ENCODE results near the gene CACNA1G.

Gene CACNA1G

DNA sequence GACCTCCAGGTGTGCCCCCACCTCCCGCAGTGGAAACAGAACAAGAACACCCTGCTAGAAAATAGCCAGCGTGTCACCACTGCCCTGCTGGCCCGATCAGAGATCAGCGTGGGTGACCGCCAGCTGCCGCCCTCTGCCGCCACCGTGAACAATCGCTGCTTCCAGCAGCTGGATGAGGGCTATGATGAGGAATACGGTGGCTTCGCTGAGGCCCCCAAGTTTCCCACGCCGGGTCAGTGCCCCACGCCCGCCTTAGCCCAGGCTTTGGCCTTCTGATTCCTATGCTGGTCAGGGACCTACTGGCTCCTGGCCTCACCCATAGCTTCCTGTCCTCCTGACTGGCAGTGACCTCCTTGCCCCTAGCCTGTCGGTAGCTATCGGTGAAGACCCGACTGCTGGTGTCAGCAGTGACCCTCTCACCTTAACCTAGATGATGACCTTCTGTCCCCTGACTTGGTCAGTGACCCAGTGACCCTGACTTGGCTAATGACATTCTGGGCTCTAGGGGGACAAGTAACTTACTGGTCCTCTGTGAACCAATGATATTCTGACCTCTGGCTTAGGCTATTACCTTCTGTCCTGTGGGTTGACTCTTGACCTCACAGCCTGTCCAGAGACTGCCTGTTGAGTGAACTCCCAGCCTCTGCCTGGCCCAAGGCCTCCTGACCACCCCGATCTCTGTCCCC, 11.1 kb upstream of the CACNA1G start:
- no peak for DNase-seq

DNA sequence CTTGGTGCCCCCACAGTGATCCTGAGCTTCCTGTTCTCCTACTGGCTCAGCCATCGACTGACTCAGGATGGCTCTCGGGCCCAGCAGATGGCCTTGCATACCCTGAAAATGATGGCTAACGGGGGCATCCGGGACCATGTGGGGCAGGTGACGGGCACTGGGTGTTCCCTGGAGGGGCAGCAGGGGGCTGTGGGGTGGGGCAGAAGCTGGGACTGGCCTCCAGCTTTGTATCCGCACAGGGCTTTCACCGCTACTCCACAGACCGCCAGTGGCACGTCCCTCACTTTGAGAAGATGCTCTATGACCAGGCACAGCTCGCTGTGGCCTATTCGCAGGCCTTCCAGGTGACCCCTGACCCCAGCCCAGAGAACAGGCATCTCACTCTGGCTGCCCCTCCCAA, 10.5 kb upstream of the CACNA1G start:
- DNase-seq: no peak

DNA sequence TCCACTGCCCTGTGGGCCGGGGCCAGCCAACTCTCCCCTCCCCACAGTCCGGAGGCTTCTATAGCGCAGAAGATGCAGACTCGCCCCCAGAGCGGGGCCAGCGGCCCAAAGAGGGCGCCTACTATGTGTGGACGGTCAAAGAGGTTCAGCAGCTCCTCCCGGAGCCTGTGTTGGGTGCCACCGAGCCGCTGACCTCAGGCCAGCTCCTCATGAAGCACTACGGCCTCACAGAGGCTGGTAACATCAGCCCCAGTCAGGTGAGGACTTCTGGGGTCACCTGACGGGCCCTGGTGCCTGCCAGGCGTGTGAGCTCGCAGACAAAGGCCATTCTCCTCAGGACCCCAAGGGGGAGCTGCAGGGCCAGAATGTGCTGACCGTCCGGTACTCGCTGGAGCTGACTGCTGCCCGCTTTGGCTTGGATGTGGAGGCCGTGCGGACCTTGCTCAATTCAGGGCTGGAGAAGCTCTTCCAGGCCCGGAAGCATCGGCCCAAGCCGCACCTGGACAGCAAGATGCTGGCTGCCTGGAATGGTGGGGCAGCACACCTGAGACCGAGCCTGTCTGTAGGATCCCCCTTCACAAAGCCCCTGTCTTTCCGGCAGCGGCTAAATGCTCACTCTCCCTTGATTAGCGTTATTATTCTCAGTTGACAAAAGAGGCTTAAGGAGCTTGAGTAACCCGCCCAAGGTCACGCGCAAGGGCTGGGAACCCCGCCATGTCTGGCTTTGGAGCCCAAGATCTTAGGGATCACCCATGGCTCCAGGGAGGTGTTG, 9.7 kb upstream of the CACNA1G start:
- peak; percentile 78 to 84 (median 78) for DNase-seq

DNA sequence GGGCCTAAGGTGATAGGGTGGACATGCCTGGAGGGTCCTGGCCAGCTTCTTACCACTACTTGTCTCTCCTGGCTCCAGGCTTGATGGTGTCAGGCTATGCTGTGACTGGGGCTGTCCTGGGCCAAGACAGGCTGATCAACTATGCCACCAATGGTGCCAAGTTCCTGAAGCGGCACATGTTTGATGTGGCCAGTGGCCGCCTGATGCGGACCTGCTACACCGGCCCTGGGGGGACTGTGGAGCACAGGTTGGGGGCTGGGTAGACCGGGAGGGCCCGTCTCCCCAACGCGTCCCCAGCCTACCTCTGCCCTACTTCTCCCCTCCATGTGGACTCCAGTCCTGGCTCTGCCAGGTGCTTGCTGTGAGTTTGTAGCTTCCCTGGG, 9.1 kb upstream of the CACNA1G start:
- no peak for DNase-seq

DNA sequence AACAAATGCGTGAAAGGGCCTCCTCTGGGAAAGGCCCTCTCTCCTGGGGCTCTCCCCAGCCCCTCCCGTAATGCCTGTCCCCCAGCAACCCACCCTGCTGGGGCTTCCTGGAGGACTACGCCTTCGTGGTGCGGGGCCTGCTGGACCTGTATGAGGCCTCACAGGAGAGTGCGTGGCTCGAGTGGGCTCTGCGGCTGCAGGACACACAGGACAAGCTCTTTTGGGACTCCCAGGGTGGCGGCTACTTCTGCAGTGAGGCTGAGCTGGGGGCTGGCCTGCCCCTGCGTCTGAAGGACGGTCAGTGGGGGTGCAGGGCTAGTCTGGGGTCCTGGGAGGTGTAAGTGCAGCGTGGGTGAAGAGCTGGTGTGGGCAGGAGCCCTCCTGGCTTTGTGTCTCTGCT, 8.6 kb upstream of the CACNA1G start:
- no peak for DNase-seq

DNA sequence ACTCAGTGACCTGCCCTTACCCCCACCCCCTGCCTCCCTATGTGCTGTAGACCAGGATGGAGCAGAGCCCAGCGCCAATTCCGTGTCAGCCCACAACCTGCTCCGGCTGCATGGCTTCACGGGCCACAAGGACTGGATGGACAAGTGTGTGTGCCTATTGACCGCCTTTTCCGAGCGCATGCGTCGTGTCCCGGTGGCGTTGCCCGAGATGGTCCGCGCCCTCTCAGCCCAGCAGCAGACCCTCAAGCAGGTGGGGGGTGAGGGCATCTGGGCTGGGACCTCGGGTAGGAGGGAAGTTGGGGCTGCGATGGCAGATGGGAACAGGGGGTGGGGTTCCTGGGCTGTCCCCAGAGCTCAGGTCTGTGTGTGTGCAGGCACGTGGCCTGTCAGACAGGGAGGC, 6.3 kb upstream of the CACNA1G start:
- no peak for DNase-seq

DNA sequence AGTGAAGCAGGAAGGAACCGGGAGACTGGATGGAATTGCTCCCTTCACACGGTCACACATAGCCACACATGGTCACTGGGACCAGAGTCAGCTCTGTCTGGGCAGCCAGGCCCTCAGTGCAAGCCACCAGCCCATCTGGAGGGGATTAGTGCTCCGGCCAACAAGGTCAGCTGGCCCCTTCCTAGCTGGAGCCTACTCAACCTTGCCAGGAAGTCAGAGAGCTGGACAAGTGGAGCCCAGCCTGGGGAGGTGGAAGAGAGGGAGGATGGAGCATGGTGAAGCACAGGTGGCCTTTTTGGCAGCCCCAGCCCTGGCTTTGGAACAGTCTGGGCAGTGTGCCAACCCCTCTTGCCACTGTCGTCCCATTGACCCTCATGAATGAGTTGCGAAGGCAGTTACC, 3.7 kb upstream of the CACNA1G start:
- DNase-seq: no peak

DNA sequence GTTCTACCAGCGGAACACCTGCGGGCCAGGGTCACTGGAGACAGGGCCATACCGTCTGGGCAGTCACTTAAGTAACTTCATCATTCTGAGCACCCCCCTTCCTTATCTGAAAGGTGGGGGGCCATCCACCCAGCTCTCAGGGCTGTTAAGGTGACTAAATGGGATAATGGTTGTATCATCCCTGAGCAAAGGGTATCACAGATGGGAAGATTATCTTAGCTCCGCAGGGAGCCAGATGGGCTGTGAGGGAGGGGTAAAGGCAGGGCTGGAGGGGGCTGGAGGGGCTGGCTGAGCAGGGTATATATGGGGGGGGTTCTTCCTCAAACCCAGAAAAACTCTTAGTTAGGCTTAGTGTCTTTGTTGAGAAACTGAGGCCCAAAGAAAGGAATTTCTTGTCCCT, 2.9 kb upstream of the CACNA1G start:
- no peak for DNase-seq

DNA sequence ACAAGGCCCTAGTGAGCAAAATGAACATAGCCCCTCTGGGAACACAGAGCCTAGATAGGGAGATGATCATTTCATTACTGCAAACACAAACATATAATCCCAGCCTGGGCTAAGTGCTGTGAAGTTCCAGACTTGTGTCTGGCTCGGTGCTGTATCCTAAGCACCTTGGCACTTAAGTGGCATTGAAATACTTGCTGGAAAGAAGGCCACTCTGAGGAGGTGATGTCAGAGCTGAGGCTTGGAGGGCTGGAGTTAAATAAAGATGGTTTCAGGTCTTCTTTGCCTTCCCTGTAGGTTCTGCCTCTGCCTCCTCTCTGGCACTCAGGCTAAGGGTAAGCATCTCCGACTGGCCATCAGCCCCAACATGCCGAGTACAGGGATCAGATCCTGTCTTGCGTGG, 2.4 kb upstream of the CACNA1G start:
- no peak for DNase-seq

DNA sequence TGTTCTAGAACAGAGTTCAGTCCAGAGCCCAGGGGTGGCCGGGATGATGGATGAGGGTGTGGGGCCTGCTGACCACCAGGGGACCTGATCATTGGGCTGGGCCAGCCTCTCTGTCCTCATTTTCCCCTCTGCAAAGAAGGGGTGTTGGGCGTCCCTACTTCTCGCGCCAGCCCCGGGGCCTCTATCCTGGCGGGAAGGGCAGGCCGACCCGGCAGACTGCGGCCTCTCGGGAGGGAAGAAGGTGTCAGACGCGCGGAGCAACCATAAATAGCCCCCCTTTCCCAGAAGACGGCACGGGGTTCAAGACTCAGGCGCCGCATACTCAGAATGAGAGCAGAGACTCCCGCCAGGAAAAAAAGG, 2.0 kb upstream of the CACNA1G start:
- no peak for DNase-seq

DNA sequence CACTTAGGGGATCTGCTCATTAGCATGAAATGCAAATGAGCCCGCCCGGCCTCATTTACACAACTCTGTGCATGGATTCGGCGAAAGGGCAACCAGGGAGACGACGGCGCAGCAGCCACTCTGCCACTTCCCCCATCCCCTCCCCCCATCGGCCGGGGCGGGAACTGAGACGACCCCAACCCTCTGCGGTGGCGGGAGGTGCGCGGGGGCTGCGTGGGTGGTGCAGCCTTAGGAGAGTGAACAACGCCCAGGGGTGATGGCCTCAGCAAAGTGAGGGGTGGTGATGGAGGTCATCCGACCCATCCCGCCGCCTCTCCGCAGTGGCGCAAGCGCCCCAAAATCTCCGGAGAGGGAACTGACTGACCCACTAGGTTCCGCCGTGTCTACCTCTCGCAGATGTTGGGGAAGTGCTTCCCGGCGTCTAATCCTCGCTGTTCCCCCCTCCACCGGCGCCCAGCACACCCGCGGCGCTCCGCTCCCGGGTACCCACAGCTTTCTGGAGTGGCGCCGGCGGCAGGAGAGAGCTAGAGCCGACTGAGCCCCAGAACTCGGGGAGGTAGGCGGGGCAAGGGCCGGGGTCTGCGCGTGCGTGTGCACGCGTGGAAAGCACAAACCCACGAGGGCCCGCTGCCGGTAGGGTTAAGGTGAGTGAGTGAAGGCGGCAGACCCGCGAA, 1.4 kb upstream of the CACNA1G start:
- DNase-seq: peak; percentile 64 to 80 (median 78)

DNA sequence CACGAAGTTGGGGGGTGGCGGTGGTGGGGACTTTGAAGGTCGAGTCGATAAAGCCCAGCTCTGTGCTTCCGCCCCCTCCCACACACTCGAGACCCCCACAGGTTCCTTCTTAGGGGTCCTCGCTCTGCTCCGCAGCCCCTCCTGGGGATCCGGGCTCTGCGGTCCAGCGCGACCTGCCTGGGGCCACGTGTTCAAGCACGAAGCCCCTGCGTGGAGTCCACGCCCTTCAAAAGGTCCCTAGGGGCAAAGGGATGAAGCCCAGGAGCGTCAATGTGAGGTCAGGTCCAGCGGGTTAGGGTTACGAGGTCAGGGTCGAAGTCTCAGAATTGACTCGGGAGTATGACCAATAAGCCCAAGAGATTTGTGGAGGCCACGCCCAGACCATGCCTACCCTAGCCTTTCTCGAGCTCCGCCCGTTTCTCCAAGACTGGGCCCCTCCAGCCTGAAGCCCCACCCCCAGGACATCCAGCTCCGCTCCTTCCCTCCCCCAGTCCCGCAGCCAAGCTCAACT, 786 bp upstream of the CACNA1G start:
- DNase-seq: peak; percentile 71 to 77 (median 72)

DNA sequence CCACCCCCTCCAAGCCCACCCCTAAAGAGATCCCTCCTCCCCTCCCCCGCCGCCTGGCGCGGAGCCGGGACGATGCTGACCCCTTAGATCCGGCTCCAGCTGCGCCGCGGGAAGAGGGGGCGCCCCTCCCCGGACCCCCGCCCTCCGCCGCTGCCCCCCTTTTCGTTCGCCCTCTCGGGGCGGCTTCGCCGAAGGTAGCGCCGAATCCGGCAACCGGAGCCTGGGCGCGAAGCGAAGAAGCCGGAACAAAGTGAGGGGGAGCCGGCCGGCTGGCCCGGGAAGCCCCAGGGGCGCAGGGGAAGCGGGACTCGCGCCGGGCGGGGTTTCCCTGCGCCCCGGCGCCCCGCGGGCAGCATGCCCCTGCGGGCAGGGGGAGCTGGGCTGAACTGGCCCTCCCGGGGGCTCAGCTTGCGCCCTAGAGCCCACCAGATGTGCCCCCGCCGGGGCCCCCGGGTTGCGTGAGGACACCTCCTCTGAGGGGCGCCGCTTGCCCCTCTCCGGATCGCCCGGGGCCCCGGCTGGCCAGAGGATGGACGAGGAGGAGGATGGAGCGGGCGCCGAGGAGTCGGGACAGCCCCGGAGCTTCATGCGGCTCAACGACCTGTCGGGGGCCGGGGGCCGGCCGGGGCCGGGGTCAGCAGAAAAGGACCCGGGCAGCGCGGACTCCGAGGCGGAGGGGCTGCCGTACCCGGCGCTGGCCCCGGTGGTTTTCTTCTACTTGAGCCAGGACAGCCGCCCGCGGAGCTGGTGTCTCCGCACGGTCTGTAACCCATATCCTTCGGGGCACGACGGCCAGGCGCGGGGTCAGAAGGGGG, 623 bp downstream of the CACNA1G start:
- peak; percentile 49 to 75 (median 50) for DNase-seq

DNA sequence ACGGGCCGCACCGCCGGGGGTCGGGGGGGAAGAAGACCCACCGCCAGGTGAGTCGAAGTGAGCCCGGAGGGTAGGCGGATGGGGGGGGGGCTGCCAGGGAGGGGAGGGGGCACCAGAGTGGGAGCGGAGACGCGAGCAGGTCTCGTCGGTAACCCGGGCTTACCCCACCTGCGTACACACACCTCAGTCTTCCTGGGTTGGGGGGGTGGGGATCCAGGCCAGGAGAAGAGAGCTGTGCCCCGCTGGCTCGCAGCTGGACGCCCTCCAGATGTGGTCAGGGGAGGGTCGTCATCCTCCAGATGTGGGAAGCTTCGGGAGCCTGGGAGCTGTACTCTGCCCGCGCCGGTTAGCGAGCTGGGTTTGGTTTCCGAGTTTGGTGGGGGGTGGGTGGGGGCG, 1.2 kb downstream of the CACNA1G start:
- no peak for DNase-seq

DNA sequence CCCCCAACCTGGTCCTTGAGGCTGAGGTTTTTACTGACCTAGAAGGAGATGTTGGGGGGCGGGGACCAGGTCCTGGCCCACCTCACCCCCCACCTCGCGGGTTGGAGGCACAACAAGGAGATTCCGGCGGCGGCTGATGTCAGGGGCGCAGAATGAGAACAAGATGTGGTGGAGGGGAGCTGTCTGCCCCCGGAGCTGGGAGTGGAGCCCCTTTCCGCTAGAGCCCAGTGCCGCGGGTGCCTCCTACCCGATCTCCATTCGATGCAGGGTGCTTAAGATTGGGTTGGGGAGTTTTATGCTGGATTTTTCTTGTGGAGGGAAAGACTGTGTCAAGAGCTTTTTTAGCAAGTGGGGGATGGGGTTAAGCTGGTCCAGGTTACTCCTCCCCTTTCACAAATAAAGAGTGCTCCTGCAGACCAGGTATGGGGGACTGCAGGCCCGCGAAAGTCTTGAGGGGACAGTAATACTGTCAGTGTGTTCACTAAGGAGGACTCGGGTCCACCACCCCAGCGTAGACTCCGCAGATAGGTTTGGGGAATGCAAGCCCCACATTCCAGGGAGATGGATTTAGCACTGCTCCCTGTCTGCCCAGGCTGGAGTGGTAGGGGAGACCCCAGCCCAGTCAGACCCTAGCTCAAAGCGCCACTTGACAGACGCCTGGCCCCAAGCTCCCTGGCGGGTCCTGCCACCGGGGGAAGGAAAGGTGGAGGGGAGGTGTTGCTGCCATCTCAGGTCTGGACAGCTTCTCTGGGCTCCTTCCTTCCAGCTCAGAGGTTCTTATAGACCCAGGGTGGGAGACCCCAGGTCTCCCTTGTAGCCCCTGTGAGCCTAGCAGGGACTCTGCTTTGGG, 2.0 kb downstream of the CACNA1G start:
- no peak for DNase-seq

DNA sequence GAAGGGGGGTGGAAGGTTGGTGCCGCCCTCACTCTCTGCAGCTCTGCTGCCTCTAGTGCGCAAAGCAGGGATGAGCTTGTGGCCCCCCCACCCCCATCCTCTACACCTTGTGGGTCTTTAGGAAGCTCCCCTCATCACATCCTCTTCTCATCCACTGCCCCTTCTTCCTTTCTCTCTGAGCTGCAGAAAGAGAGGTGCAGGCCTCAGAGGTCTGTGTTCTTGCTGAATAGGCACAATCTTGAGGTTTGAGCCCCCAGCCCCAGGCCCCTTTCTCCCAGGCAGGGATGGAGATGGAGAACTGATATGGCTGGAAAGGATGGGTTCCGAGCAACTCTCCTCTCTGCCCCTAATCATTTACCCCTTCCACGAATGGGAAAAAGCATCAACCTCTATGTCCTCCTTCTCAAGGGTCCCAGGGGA, 2.6 kb downstream of the CACNA1G start:
- DNase-seq: no peak

DNA sequence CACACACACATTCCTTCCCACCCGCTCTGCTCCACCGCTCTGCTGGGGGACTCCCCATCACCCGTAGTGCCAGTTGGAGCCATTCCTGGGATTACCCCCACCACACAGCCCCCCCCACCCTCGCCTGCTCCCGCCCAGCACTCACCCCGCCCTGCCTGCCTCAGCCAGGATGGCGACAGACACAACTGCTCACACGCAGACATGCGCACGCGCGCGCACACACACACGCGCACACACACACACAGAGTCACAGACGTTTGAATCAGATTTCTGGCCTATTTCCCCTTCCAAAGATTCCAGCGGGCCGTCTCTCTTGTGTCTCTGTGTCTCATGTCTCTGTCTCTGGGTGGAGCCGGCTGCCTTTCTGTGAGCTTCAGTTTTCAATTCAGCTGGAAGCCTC, 4.4 kb downstream of the CACNA1G start:
- DNase-seq: peak; percentile 83 to 85 (median 84)

DNA sequence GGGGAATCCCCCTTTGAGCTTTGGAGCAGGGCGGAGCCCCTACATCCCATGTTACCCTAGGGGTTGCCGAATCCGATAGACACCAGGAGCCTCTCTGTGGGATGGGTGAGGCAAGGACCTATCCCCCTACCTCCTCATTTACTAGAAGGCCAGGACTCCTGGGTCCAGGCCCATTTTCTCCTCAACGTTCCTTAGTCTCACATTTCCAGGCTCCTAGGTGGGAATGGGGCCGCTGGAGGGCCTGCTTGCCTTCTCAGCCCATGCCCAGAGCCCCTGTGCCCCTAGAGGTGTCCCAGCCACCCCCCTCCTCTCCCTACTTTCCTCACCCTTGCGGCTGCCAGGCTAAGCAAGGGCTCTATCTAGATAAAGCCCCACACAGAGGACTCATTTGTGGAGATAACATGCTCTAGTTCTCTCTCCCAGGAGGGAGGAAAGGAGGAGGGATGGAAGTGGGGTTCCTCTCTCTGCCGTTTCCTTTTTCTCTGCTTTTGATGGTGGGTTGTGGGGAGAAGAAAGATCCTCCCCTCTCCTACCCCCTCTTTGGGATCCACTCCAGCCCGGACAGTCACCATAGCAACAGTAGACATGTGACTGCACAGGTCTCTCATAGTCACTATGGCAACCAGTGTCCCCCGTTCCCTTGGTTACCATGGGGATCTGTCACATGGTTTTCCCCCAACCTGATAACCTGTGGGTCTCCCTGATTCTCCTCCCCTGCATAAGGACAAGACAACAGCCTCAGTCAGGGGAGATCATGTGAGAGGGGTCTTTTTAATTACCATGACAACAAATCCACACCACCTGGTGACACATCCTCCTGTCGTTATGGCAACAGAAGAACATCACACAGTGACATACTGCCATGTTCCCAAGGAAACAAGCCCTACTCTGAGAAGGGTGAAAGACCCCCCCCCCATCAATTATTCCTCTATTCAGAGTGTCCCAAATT, 5.2 kb downstream of the CACNA1G start:
- DNase-seq: no peak

DNA sequence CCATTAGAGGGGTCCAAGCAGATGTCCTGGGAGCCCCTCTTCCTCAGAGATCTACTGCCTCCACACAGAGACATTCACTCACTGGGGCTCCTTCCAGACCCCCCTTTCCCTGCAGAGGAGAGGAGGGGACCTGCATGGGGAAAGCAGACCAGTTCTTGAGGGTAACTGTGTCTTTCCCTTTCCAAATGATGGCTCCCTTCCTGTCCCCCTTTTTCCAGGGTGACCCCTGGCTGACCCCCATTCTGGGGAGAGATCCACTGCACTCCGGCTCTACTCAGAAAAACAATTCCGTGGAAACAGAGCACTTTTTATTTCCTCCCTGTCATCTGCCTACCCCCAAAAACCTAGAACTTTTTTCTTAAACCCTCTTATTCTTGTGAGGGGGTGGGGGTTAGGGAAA, 6.4 kb downstream of the CACNA1G start:
- DNase-seq: no peak

DNA sequence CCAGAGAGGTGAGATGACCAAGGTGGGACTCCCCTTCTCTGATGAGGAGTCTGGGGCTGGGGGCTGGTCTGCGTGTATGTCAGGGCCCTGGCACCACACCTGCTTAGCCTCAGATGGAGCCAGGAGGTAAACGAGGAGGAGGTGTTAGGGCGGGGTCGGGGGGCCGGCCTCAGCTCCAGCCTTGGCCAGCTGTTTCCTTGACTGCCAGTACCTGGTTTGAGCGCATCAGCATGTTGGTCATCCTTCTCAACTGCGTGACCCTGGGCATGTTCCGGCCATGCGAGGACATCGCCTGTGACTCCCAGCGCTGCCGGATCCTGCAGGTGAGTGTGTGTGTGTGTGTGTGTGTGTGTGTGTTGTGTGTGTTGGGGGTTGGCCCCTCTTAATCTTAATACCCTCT, 8.1 kb downstream of the CACNA1G start:
- DNase-seq: no peak

DNA sequence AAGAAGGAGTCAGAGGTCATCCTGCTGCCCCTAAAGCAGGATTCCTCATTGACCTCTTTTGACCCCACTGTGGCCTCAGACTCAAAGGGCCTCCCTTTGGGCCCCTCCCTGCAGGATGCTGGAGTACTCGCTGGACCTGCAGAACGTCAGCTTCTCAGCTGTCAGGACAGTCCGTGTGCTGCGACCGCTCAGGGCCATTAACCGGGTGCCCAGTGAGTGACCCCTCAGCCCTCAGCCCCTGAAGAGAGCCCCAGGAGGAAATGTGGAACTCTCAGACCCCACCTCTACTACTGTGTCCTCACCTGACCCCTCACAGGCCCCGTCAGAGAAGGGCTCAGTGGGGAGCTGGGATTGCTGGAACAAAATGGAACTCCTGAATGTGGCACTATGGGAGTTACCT, 9.1 kb downstream of the CACNA1G start:
- no peak for DNase-seq
